GM23338 (cell line): ENCODE data around the gene TOMM5. TPM values are rescaled to one million over a fixed set of nuclear protein-coding genes. Genes with fewer than 3 reads are reported as not detected.

Experiments
- ATAC-seq: fragments of 200-7000 bp; cut with Tn5 transposase; 3 replicates; pipeline ENCODE4 v1.9.1; 2020
- DNase-seq: peaks from one replicate; pipeline ENCODE4 v3.0.0-alpha.2; 2015; ENCODE audit warnings: low spot score
- H2AFZ ChIP-seq: fragments of 200-600 bp; sonication (generic); 2 replicates; pipeline ENCODE4 v1.8.0; 2016; ENCODE audit warnings: antibody characterized with exemption, mild to moderate bottlenecking, moderate library complexity
- H3F3A ChIP-seq: fragments of 200-600 bp; sonication (generic); replicated peaks from 2 replicates; pipeline ENCODE4 v1.8.0; 2017; ENCODE audit warnings: antibody characterized with exemption, mixed run types, low read depth
- H3K27ac ChIP-seq: fragments of 200-600 bp; sonication (generic); 2 replicates; pipeline ENCODE4 v1.6.1; 2016; ENCODE audit warnings: low read depth
- H3K27me3 ChIP-seq: fragments of 200-600 bp; sonication (generic); 2 replicates; pipeline ENCODE4 v1.8.0; 2016; ENCODE audit warnings: mild to moderate bottlenecking, mixed run types, moderate library complexity; ENCODE audit not compliant: insufficient read depth
- H3K36me3 ChIP-seq: fragments of 200-600 bp; sonication (generic); 2 replicates; pipeline ENCODE4 v1.8.0; 2016; ENCODE audit warnings: mild to moderate bottlenecking; ENCODE audit not compliant: insufficient read depth
- H3K4me1 ChIP-seq: fragments of 200-600 bp; sonication (generic); 2 replicates; pipeline ENCODE4 v1.8.0; 2016; ENCODE audit warnings: mild to moderate bottlenecking, moderate library complexity; ENCODE audit not compliant: insufficient read depth
- H3K4me2 ChIP-seq: fragments of 200-600 bp; sonication (generic); 2 replicates; pipeline ENCODE4 v1.7.1; 2017; ENCODE audit warnings: mixed run types
- H3K4me3 ChIP-seq: fragments of 200-600 bp; sonication (generic); 2 replicates; pipeline ENCODE4 v1.6.1; 2016; ENCODE audit warnings: mixed run types
- H3K79me2 ChIP-seq: fragments of 200-600 bp; sonication (generic); replicated peaks from 2 replicates; pipeline ENCODE4 v1.8.0; 2017; ENCODE audit warnings: mild to moderate bottlenecking; ENCODE audit not compliant: insufficient read depth
- H3K9me2 ChIP-seq: fragments of 200-600 bp; sonication (generic); 2 replicates; pipeline ENCODE4 v1.8.0; 2017; ENCODE audit not compliant: insufficient read depth
- H4K20me1 ChIP-seq: fragments of 200-600 bp; sonication (generic); replicated peaks from 2 replicates; pipeline ENCODE4 v1.8.0; 2017; ENCODE audit warnings: mild to moderate bottlenecking; ENCODE audit not compliant: insufficient read depth
- H3K27ac Mint-ChIP-seq: 2 replicates; pipeline ENCODE4 v1.8.0; 2020; ENCODE audit warnings: inconsistent platforms, mild to moderate bottlenecking, moderate library complexity, mixed read lengths
- H3K27me3 Mint-ChIP-seq: 3 replicates; pipeline ENCODE4 v1.8.0; 2022; ENCODE audit warnings: low read depth, mild to moderate bottlenecking, moderate library complexity, mixed read lengths, inconsistent platforms; ENCODE audit not compliant: insufficient read depth, poor library complexity
- H3K36me3 Mint-ChIP-seq: 3 replicates; pipeline ENCODE4 v1.8.0; 2021; ENCODE audit warnings: low read depth, mild to moderate bottlenecking, inconsistent platforms, moderate library complexity, mixed read lengths
- H3K4me1 Mint-ChIP-seq: 3 replicates; pipeline ENCODE4 v1.8.0; 2020; ENCODE audit warnings: mild to moderate bottlenecking, inconsistent platforms, mixed read lengths
- H3K4me3 Mint-ChIP-seq: 3 replicates; pipeline ENCODE4 v1.8.0; 2021; ENCODE audit warnings: moderate library complexity, mild to moderate bottlenecking, inconsistent platforms, mixed read lengths
- H3K9me3 Mint-ChIP-seq: 3 replicates; pipeline ENCODE4 v1.8.0; 2020; ENCODE audit warnings: moderate library complexity, mild to moderate bottlenecking, inconsistent platforms, mixed read lengths
- EZH2 ChIP-seq: fragments of 200-600 bp; sonication (generic); IDR thresholded peaks from one replicate; pipeline ENCODE4 v1.8.0; 2017; ENCODE audit warnings: antibody characterized with exemption, mild to moderate bottlenecking, low read depth; ENCODE audit not compliant: unreplicated experiment
- EZH2phosphoT487 ChIP-seq: fragments of 200-600 bp; sonication (generic); IDR thresholded peaks from one replicate; pipeline ENCODE4 v1.8.1; 2018; ENCODE audit warnings: antibody characterized with exemption; ENCODE audit not compliant: unreplicated experiment
- NANOG ChIP-seq: IDR thresholded peaks from 2 replicates; pipeline ENCODE4 v1.6.1; 2016; ENCODE audit warnings: antibody characterized with exemption, borderline replicate concordance
- POLR2AphosphoS5 ChIP-seq: IDR thresholded peaks from 2 replicates; pipeline ENCODE4 v1.6.1; 2016; ENCODE audit warnings: antibody characterized with exemption, low read depth
- ZNF114 ChIP-seq: fragments of 250-450 bp; sonication (Bioruptor Pico); IDR thresholded peaks from 2 replicates; pipeline ENCODE4 v1.5.0; 2020; ENCODE audit warnings: mild to moderate bottlenecking, moderate library complexity
- polyA plus RNA-seq: library from polyadenylated mRNA; unstranded; fragments of >200 nt; fragmentation: Nextera tagmentation; extraction: Ambion mirVana; gene quantifications from 2 replicates; pipeline ENCODE4 v1.2.1, GENCODE V29; 2016
- total RNA-seq: library from RNA; depleted of rRNA; stranded (reverse); fragments of >200 nt; shearing (Covaris generic); gene quantifications from 2 replicates; pipeline ENCODE4 v1.2.3, GENCODE V29; 2014
- TF ChIP-seq, protein P1 (sequence below): fragments of 250-450 bp; sonication (Bioruptor Pico); IDR thresholded peaks from 2 replicates; pipeline ENCODE4 v1.5.0; 2020; ENCODE audit warnings: mild to moderate bottlenecking, moderate library complexity
- TF ChIP-seq, protein P2 (sequence below): IDR thresholded peaks from one replicate; pipeline ENCODE4 v1.6.1; 2018; ENCODE audit warnings: antibody characterized with exemption; ENCODE audit not compliant: unreplicated experiment
- TF ChIP-seq, protein P3 (sequence below): IDR thresholded peaks from 2 replicates; pipeline ENCODE4 v1.6.1; 2016; ENCODE audit warnings: antibody characterized with exemption

The TOMM5 gene
- total and polyA plus RNA-seq, 2 experiments from 2014 or later = 158 to 529 TPM

- Histone ChIP-seq H3K79me2 (peaks cover 10% of the 10 kb centered on the region), H3K36me3 (no peaks in the 10 kb centered on the region; the same call in 1 of the 2 replicates), H3K4me1 (peaks cover 17% of the 10 kb centered on the region), H2AFZ (no peak overlapping the region), H4K20me1 (0 out of 2 replicates have a peak, but pooled peaks cover 3% of the 10 kb centered on the region), H3K27me3 (no peaks in the 10 kb centered on the region), H3K9me2 (no peaks in the 10 kb centered on the region), H3K4me2 (no peak overlapping the region), H3F3A (no peaks in the 10 kb centered on the region), H3K27ac (no peak overlapping the region), H3K4me3 (no peak overlapping the region)
- TF ChIP-seq EZH2phosphoT487 = no peak
- TF ChIP-seq, protein P1, sequence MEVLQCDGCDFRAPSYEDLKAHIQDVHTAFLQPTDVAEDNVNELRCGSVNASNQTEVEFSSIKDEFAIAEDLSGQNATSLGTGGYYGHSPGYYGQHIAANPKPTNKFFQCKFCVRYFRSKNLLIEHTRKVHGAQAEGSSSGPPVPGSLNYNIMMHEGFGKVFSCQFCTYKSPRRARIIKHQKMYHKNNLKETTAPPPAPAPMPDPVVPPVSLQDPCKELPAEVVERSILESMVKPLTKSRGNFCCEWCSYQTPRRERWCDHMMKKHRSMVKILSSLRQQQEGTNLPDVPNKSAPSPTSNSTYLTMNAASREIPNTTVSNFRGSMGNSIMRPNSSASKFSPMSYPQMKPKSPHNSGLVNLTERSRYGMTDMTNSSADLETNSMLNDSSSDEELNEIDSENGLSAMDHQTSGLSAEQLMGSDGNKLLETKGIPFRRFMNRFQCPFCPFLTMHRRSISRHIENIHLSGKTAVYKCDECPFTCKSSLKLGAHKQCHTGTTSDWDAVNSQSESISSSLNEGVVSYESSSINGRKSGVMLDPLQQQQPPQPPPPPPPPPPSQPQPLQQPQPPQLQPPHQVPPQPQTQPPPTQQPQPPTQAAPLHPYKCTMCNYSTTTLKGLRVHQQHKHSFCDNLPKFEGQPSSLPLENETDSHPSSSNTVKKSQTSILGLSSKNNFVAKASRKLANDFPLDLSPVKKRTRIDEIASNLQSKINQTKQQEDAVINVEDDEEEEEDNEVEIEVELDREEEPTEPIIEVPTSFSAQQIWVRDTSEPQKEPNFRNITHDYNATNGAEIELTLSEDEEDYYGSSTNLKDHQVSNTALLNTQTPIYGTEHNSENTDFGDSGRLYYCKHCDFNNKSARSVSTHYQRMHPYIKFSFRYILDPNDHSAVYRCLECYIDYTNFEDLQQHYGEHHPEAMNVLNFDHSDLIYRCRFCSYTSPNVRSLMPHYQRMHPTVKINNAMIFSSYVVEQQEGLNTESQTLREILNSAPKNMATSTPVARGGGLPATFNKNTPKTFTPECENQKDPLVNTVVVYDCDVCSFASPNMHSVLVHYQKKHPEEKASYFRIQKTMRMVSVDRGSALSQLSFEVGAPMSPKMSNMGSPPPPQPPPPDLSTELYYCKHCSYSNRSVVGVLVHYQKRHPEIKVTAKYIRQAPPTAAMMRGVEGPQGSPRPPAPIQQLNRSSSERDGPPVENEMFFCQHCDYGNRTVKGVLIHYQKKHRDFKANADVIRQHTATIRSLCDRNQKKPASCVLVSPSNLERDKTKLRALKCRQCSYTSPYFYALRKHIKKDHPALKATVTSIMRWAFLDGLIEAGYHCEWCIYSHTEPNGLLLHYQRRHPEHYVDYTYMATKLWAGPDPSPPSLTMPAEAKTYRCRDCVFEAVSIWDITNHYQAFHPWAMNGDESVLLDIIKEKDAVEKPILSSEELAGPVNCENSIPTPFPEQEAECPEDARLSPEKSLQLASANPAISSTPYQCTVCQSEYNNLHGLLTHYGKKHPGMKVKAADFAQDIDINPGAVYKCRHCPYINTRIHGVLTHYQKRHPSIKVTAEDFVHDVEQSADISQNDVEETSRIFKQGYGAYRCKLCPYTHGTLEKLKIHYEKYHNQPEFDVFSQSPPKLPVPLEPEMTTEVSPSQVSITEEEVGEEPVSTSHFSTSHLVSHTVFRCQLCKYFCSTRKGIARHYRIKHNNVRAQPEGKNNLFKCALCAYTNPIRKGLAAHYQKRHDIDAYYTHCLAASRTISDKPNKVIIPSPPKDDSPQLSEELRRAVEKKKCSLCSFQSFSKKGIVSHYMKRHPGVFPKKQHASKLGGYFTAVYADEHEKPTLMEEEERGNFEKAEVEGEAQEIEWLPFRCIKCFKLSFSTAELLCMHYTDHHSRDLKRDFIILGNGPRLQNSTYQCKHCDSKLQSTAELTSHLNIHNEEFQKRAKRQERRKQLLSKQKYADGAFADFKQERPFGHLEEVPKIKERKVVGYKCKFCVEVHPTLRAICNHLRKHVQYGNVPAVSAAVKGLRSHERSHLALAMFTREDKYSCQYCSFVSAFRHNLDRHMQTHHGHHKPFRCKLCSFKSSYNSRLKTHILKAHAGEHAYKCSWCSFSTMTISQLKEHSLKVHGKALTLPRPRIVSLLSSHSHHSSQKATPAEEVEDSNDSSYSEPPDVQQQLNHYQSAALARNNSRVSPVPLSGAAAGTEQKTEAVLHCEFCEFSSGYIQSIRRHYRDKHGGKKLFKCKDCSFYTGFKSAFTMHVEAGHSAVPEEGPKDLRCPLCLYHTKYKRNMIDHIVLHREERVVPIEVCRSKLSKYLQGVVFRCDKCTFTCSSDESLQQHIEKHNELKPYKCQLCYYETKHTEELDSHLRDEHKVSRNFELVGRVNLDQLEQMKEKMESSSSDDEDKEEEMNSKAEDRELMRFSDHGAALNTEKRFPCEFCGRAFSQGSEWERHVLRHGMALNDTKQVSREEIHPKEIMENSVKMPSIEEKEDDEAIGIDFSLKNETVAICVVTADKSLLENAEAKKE (CRISPR knock-in tag) = no peak
- TF ChIP-seq ZNF114 (CRISPR knock-in tag) = no peak
- TF ChIP-seq, protein P2, sequence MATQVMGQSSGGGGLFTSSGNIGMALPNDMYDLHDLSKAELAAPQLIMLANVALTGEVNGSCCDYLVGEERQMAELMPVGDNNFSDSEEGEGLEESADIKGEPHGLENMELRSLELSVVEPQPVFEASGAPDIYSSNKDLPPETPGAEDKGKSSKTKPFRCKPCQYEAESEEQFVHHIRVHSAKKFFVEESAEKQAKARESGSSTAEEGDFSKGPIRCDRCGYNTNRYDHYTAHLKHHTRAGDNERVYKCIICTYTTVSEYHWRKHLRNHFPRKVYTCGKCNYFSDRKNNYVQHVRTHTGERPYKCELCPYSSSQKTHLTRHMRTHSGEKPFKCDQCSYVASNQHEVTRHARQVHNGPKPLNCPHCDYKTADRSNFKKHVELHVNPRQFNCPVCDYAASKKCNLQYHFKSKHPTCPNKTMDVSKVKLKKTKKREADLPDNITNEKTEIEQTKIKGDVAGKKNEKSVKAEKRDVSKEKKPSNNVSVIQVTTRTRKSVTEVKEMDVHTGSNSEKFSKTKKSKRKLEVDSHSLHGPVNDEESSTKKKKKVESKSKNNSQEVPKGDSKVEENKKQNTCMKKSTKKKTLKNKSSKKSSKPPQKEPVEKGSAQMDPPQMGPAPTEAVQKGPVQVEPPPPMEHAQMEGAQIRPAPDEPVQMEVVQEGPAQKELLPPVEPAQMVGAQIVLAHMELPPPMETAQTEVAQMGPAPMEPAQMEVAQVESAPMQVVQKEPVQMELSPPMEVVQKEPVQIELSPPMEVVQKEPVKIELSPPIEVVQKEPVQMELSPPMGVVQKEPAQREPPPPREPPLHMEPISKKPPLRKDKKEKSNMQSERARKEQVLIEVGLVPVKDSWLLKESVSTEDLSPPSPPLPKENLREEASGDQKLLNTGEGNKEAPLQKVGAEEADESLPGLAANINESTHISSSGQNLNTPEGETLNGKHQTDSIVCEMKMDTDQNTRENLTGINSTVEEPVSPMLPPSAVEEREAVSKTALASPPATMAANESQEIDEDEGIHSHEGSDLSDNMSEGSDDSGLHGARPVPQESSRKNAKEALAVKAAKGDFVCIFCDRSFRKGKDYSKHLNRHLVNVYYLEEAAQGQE = no peak
- TF ChIP-seq POLR2AphosphoS5 = no peak
- TF ChIP-seq NANOG = no peak
- TF ChIP-seq, protein P3, sequence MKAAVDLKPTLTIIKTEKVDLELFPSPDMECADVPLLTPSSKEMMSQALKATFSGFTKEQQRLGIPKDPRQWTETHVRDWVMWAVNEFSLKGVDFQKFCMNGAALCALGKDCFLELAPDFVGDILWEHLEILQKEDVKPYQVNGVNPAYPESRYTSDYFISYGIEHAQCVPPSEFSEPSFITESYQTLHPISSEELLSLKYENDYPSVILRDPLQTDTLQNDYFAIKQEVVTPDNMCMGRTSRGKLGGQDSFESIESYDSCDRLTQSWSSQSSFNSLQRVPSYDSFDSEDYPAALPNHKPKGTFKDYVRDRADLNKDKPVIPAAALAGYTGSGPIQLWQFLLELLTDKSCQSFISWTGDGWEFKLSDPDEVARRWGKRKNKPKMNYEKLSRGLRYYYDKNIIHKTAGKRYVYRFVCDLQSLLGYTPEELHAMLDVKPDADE = no peak
- TF ChIP-seq EZH2 = no peak
- Mint-ChIP-seq H3K9me3 (peaks cover 29% of the 10 kb centered on the region), H3K27me3 (peaks cover 11% of the 10 kb centered on the region), H3K27ac (no peak overlapping the region), H3K36me3 (peaks cover 31% of the 10 kb centered on the region), H3K4me1 (peaks cover 35% of the 10 kb centered on the region), H3K4me3 (no peak overlapping the region)
- ATAC-seq (no peak), DNase-seq (no peak)
Observed at GRCh38 chr9:37561682-37562081, 30.7 kb downstream of the TOMM5 start.
